NCI-H774 (cell line): ENCODE measurements around the gene C1QTNF1.
A peak's percentile ranks its signal among the peaks of the same experiment; 100 is the strongest.
"Not testable (repeated sequence)": the region's sequence is repeated elsewhere in the genome, so short reads cannot be mapped to it uniquely, and the experiment has no call there.

Source experiments
- DNase-seq: peaks from one replicate; lab custom pipeline; 2025; lab: John Stamatoyannopoulos, UW

C1QTNF1 gene

DNA sequence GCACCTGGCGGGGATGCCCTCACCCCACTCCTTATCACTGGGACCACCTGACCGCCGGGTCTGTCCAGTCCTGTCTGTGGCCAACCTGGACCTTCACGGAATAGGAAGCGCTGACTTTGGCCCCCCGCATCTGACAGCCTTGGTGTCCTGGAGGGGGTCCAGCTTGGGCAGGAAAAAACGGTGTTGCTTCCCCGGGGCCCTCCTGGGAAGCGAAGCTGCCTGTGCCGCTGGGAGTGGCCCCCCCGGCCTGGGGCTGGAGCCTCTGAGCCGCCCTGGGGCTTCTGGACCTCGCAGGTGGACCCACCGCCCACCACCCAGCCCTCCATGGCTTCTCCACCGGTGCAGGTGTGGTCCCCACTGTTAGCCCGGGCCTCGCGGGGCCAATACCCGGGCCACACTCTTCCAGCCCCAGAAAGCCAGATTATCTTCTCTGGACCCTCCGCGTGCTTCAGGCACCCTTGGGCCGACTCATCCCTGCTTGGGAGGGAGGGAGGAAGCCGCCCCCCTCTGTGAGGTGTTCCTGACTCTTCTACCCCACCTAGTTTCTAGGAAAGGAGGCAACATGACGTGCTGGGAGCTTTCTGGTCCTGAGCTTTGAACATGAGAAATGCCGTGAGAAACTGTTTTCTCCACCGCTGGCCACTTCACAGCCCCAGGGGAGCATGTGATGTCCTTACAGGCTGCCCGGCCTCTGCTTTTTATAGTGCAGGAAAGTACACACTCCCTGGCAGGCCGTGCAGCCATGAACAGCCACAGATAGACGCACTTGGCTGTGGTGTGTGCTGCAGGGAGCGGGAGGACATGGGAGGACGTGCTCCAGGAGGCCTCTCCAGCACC lies 1.1 kb downstream of the C1QTNF1 start:
- no peak for DNase-seq

GRCh38 chr17:79026376-79027273 lies 2.7 kb downstream of the C1QTNF1 start:
- no peak for DNase-seq

GRCh38 chr17:79027274-79027924 lies 3.4 kb downstream of the C1QTNF1 start:
- no peak for DNase-seq

GRCh38 chr17:79027925-79028491 lies 4.0 kb downstream of the C1QTNF1 start:
- DNase-seq = no peak

GRCh38 chr17:79028496-79029326 lies 4.7 kb downstream of the C1QTNF1 start:
- DNase-seq = no peak

DNA sequence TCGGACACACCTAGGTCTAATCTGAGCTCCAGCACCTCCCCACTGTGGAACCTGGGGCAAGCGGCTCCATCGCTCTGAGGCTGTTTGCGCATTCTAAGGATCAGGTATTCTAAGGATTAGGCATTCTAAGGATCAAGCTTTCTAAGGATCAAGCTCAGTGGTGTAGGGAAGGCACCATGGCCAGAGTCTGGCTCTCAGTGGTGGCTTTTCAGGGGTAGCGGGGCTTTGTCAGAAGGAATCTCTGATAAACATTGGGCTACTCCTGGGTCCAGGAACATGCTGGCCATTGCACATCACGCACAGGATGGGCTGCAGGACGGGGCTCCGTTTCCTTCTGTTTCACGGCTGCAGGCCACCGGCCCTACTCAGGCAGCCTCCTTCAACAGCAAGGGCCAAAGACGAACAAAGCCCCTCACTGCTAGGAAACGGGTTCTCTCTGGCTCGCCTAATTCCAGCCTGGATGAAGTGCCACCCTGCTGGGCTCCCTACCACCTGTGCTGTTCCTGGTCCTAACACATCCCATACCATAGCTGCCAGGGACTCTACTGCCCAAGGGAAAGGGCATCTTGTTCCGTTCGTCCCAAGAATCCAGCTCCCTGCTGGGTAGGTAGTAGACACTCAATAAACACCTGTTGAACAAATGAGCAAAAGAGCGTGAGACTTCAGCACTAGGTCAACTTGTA lies 5.5 kb downstream of the C1QTNF1 start:
- DNase-seq = no peak

- DNase-seq = not testable (repeated sequence)
Observed at GRCh38 chr17:79030636-79031035, 6.7 kb downstream of the C1QTNF1 start.

- no peak for DNase-seq
Observed at GRCh38 chr17:79031996-79032875, 8.3 kb downstream of the C1QTNF1 start.

DNA sequence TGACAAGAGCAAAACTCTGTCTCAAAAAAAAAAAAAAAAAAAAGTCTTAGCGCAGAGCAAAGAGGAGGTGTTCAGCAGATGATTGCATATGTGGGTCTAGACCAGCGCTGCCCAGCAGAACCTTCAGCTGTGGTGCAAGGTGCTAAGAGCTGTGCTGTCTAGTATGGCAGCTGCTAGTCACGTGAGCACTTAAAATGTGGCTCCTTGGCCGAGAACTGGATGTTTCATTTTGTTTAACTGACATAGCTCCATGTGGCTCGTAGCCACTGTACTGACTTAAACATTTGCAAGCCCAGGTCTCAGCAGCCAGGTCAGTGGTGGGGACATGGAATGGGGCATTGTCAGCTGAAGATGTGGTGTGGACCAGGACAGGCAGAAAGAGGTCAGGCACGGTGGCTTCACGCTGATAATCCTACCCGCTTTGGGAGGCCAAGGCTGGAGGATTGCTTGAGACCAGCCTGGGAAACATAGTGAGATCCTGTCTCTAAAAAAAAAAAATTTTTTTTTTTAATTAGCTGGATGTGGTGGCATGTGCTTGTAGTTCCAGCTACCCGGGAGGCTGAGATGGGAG lies 9.2 kb downstream of the C1QTNF1 start:
- DNase-seq = peak; percentile 22

GRCh38 chr17:79033741-79034501 lies 10.0 kb downstream of the C1QTNF1 start:
- DNase-seq = no peak

DNA sequence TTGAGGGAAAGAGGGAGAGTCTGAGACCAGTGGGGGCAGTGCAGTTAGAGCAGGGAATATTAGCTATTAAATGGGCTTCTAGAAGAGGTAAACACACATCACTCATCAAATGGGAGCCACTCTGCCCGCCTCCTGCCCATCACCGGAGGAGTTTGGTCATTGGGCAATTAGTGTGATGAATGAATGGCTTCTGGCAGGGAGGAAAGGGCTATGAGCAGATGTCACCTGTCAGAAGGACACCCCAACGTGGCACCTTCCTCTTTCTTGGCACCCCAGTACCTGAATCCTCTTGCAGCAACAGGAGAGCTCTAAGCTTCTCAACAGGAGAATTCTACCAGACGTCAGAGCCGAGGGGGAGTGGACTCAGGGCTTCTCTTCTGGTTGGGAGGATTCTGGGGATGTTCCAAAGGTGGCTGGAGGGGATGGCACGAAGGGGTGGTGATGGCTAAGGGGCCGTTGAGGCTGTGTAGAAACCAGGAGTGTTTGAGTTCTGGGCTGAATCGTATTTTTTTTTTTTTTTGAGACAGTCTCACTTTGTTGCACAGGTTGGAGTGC lies 11.0 kb downstream of the C1QTNF1 start:
- DNase-seq = no peak

DNA sequence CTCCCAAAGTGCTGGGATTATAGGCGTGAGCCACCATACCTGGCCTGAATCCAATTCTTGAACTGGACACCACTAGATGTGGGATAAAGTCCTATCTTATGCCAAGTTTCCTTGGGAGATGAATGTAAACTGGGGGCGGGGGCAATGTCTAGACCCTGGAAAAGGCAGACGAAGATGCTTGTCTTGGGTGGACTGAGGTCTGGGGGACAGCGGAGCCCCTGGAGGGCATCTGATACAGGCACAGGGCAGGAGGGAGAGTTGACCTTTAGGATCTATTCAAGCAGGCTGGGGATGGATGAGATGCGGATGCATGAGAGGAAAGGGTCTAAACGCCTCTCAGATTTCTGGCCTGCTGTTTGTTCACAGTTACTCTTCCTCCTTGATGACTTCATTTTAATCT lies 11.7 kb downstream of the C1QTNF1 start:
- no peak for DNase-seq

GRCh38 chr17:79036181-79036580 lies 12.2 kb downstream of the C1QTNF1 start:
- DNase-seq = no peak

- DNase-seq = no peak
Observed at GRCh38 chr17:79036596-79036995, 12.6 kb downstream of the C1QTNF1 start.

GRCh38 chr17:79038545-79039135 lies 14.7 kb downstream of the C1QTNF1 start:
- DNase-seq = no peak

GRCh38 chr17:79039171-79039570 lies 15.2 kb downstream of the C1QTNF1 start:
- DNase-seq = no peak

GRCh38 chr17:79039886-79040285 lies 15.9 kb downstream of the C1QTNF1 start:
- DNase-seq = no peak
